GM12892 (cell line): ENCODE measurements around the gene FKBP2.

Source experiments
- DNase-seq: peaks from one replicate; pipeline ENCODE4 v3.0.0; 2011; ENCODE audit not compliant: insufficient read length
- FAIRE-seq: peaks from 2 replicates; lab custom pipeline; 2011; peaks lifted over from hg19 to GRCh38; lab: Jason Lieb, UNC
- POLR2A ChIP-seq: IDR thresholded peaks from 2 replicates; pipeline ENCODE4 v1.6.1; 2011; ENCODE audit warnings: low read depth, low read length, control low read depth
- POLR2AphosphoS5 ChIP-seq: IDR thresholded peaks from 2 replicates; pipeline ENCODE4 v1.6.1; 2011; ENCODE audit warnings: low read depth, low read length, control low read depth
- TAF1 ChIP-seq: IDR thresholded peaks from 2 replicates; pipeline ENCODE4 v1.6.1; 2011; ENCODE audit warnings: low read depth, mild to moderate bottlenecking, control low read depth, low read length, borderline replicate concordance

Gene FKBP2

DNA sequence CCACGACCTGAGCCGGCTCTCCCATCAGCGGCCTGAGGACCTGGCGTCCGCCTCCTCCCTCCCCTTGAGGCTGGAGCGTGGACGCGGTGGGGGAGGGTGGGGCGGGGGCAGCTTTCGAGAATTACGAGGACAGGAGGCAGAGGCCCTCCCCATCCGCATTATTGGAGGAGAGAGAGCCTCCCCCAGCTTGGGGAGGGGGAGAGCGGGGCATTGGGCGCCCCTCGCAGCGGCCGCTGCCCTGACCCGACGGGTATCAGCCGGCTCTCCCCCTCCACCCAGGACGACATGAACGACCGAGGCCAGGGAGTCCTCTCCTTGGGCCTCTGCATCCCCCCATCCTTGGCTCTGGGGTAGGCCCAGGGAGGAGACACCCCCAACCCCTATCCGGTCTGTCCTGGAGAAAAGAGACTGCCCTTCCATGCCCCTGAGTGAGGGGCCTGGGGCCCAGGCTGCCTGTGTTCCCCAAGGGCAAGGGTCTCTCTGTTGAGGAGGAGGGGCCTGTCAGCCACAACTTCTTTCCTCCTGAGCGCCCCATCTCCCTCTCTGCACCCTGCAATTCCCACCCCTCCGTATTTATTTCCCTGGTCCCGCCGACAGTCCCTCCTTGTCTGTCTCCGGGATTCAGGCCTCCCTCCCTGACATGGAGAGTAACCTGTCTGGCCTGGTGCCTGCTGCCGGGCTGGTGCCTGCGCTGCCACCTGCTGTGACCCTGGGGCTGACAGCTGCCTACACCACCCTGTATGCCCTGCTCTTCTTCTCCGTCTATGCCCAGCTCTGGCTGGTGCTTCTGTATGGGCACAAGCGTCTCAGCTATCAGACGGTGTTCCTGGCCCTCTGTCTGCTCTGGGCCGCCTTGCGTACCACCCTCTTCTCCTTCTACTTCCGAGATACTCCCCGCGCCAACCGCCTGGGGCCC is 45.2 kb downstream of the FKBP2 start:
- TF ChIP-seq POLR2AphosphoS5, result no peak
- no peak for TF ChIP-seq POLR2A
- no peak for TF ChIP-seq TAF1
- DNase-seq, result no peak

DNA sequence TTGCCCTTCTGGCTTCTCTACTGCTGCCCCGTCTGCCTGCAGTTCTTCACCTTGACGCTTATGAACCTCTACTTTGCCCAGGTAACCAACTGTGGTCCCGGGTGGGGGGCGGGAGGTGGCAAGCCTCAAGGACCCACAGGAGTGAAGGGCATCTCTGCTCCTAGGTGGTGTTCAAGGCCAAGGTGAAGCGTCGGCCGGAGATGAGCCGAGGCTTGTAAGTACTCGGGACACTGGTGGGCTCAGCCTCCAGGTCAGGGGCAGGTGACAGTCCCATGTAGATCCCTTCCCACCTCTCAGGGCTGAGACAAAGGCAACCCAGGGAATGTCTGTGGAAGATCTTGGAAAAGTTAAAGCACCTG is 45.9 kb downstream of the FKBP2 start:
- FAIRE-seq (no peak), DNase-seq (no peak)
- TF ChIP-seq TAF1 (no peak), POLR2AphosphoS5 (no peak), POLR2A (no peak)

More for the DNA sequence above, 45.2 kb downstream of the FKBP2 start:
- peak; percentile 82 for FAIRE-seq

DNA sequence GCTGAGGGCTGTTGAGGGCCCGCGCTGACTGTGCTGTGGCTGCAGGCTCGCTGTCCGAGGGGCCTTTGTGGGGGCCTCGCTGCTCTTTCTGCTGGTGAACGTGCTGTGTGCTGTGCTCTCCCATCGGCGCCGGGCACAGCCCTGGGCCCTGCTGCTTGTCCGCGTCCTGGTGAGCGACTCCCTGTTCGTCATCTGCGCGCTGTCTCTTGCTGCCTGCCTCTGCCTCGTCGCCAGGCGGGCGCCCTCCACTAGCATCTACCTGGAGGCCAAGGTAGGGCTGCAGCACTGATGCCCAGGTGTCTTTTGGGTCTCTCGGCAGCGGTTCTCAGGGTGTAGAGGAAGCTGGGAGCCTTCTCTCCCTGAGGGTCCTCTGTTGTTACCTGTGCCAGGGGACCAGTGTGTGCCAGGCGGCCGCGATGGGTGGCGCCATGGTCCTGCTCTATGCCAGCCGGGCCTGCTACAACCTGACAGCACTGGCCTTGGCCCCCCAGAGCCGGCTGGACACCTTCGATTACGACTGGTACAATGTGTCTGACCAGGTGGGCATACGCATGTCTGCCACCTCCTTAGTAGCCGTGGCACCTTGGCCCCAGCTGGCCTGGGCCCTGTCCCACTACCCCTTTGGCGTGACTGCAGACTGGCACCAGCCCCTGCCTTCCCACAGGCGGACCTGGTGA is 46.9 kb downstream of the FKBP2 start:
- DNase-seq (no peak), FAIRE-seq (no peak)
- TF ChIP-seq TAF1 (no peak), POLR2AphosphoS5 (no peak), POLR2A (no peak)

GRCh38 chr11:64288353-64288750 is 47.5 kb downstream of the FKBP2 start:
- DNase-seq (no peak), FAIRE-seq (no peak)
- TF ChIP-seq POLR2A (no peak), POLR2AphosphoS5 (no peak), TAF1 (no peak)

DNA sequence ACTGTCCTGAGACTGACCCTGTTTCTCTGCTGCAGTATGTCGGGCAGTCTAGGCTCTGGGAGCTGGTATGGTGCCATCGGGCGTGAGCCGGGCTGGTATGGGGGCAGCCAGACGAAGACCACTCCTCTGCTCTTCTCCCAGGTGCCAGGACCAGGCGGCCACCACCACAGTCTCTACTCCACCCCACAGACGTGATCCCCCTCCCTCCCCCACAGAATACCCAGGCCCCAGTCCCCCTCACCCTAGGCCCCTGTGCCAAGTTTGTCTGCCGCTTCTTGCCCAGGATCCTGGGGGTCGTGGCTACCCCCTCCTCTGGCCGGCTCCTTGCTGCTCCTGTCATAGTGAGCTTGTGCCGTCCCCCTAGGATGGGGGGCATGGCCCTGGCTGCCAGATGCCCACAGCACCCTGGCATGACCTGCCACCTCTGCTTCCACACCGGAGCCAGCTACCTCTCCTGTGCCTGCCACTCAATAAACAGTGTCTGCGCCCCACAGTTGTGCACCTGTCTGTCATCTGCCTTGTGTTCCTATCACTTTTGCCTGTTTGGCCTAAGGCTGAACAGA is 48.2 kb downstream of the FKBP2 start:
- TF ChIP-seq POLR2AphosphoS5, result no peak
- no peak for TF ChIP-seq POLR2A
- no peak for TF ChIP-seq TAF1
- FAIRE-seq, result no peak
- no peak for DNase-seq

DNA sequence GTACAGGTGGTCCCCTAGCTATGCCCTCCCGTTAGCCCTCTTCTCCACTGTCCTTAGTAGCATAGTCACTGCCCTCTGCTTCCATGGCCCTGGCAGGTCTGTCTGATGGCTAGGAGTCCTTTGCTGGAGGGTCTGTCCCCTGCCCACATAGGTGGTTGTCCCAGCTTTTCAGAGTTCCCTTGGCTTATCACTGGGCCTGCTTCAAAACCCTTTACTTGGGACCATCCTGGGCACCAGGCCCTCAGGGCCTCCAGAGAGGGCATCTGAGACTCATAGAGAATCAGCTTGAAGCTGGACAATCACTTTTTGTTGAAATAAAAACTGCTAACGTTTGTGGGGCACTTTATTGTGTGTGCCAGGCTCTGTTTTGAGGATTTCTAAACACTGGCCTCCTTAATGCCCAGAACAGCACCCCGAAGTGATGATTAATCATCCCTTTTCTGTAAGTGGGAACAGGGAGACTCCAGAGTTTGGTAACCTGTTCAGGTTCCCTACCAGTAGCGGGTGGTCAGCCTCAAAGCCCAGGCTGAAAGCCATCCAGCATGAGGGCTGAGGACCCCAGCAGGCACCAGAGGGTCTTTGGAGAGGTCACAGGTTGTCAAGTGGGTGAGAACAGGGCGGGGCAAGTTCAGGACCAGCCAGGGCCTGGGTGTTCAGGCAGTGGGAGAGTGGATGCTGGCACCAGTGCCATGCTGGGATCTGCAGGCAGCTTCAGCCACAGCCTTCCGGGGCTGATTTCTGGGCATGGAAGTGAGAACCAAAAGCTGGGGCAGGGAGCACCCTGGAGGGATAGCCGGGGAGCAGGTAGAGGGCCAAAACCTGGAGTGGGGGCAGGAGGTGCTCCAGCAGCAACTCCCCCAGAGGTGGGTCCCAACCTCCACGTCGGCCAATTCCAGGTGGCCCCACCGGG is 49.7 kb downstream of the FKBP2 start:
- no peak for DNase-seq
- TF ChIP-seq TAF1, result no peak
- no peak for TF ChIP-seq POLR2A
- TF ChIP-seq POLR2AphosphoS5, result no peak
- FAIRE-seq, result no peak

- no peak for FAIRE-seq
- TF ChIP-seq TAF1, result no peak
- TF ChIP-seq POLR2A, result no peak
- no peak for TF ChIP-seq POLR2AphosphoS5
These were observed 50.4 kb downstream of the FKBP2 start, which contains the start of gene KCNK4 for GRCh38 chr11:64291262-64291751. TSS of gene KCNK4 (plus strand) at chr11:64291302. CDS start at chr11:64293019, 1,717 bp downstream.

GRCh38 chr11:64291752-64292459 is 51.0 kb downstream of the FKBP2 start:
- FAIRE-seq (no peak), DNase-seq (no peak)
- TF ChIP-seq POLR2AphosphoS5, result no peak

More at GRCh38 chr11:64291262-64291751, 50.4 kb downstream of the FKBP2 start, which contains the start of gene KCNK4:
- DNase-seq, result no peak

DNA sequence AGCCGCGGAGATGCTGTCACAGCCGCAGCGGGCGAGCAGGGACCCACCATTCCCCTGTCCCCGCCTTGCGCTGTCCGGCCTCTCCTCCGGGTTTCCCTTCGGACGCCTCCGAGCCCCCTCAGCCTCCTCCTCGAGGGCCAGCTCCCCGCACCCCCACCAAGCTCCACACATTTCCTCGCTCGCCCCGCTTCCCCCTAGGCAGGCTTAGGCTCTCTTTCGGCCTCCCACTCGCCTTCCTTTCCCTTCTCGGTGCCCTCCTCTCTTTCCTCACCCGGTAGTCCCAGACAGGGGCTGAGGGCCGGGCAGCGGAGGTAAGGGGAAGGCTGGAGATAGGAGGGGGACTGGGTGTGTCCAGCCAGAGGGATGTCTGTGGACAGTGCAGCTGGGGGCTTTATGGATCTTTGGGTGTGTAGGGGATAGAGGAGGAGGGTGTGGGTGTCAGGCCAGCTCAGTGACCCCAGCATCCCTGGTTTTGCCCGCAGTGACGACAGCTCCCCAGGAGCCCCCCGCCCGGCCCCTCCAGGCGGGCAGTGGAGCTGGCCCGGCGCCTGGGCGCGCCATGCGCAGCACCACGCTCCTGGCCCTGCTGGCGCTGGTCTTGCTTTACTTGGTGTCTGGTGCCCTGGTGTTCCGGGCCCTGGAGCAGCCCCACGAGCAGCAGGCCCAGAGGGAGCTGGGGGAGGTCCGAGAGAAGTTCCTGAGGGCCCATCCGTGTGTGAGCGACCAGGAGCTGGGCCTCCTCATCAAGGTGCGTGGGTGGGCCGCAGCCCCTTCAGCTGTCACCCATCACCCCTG is 51.8 kb downstream of the FKBP2 start:
- DNase-seq (no peak), FAIRE-seq (no peak)
- TF ChIP-seq POLR2A (no peak), TAF1 (no peak), POLR2AphosphoS5 (no peak)
